Natural killer cell treated with Interleukin-12 subunit alpha and Interleukin-12 subunit beta and Interleukin-15 and Interleukin-18, amount 100 ng/mL, for 72 hours (primary cell): ENCODE measurements around the gene PTPN2. TPM values are rescaled to one million over a fixed set of nuclear protein-coding genes. Genes with fewer than 3 reads are reported as not detected.

Experiments used
- ATAC-seq, 2 donors: fragments of 150-1000 bp; cut with Tn5 transposase in 1 of 2; sonication (Bioruptor Pico), chemical (Tn5 transposase) in 1 of 2; 2 replicates each; pipeline ENCODE4 v1.10.0; 2021
- DNase-seq: peaks from one replicate; pipeline ENCODE4 v3.0.0; 2022; ENCODE audit warnings: low spot score
- H3K27ac Mint-ChIP-seq, 2 donors: 1 replicate in 1 of 2; 2 replicates in 1 of 2; pipeline ENCODE4 v1.8.0; 2022; ENCODE audit warnings: mixed read lengths in 2 of 2, mild to moderate bottlenecking in 1 of 2, moderate library complexity in 1 of 2
- H3K27me3 Mint-ChIP-seq, 2 donors: 1 replicate in 1 of 2; 2 replicates in 1 of 2; pipeline ENCODE4 v1.8.0; 2022; ENCODE audit warnings: mixed read lengths in 2 of 2
- H3K36me3 Mint-ChIP-seq: one replicate; pipeline ENCODE4 v1.8.0; 2022; ENCODE audit warnings: mixed read lengths
- H3K4me1 Mint-ChIP-seq, 2 donors: 1 replicate in 1 of 2; 2 replicates in 1 of 2; pipeline ENCODE4 v1.8.0; 2022; ENCODE audit warnings: low read depth in 2 of 2, mixed read lengths in 2 of 2, mild to moderate bottlenecking in 1 of 2
- H3K4me3 Mint-ChIP-seq: one replicate; pipeline ENCODE4 v1.8.0; 2022; ENCODE audit warnings: mixed read lengths
- H3K9me3 Mint-ChIP-seq: 2 replicates; pipeline ENCODE4 v1.8.0; 2022; ENCODE audit warnings: mixed read lengths
- total RNA-seq, 2 donors: library from RNA; stranded (reverse); gene quantifications; one replicate each; pipeline ENCODE4 v1.2.3, GENCODE V29; 2022

PTPN2 gene
- total RNA-seq, 2 donors from 2014 or later = 151 to 156 TPM

- Mint-ChIP-seq H3K36me3 (peaks cover 13% of the 10 kb centered on the region), H3K9me3 (no peaks in the 10 kb centered on the region), H3K27ac (no peak overlapping the region), H3K4me3 (no peak overlapping the region), H3K4me1 (peaks cover 59 to 66% of the 10 kb centered on the region in 2 donors), H3K27me3 (no peaks in the 10 kb centered on the region)
- ATAC-seq = no peak
- DNase-seq = no peak
Measured at GRCh38 chr18:12860530-12860929, 23.5 kb downstream of the PTPN2 start.

GRCh38 chr18:12858991-12859390, 25.0 kb downstream of the PTPN2 start:
- Mint-ChIP-seq H3K27ac (peak overlapping the region; percentile 31 to 62), H3K27me3 (no peaks in the 10 kb centered on the region), H3K36me3 (peaks cover 28% of the 10 kb centered on the region), H3K9me3 (no peaks in the 10 kb centered on the region), H3K4me1 (peaks cover 68 to 72% of the 10 kb centered on the region in 2 donors), H3K4me3 (peak overlapping the region; percentile 16)
- no peak for DNase-seq
- no peak for ATAC-seq

GRCh38 chr18:12857991-12858544, 26.0 kb downstream of the PTPN2 start:
- DNase-seq (no peak), ATAC-seq (no peak)
- Mint-ChIP-seq H3K4me3 (peak overlapping the region; percentile 53), H3K36me3 (peaks cover 36% of the 10 kb centered on the region), H3K27ac (peak overlapping the region; percentile 41 to 89), H3K9me3 (no peaks in the 10 kb centered on the region), H3K27me3 (no peaks in the 10 kb centered on the region), H3K4me1 (peaks cover 68 to 74% of the 10 kb centered on the region in 2 donors)

DNA sequence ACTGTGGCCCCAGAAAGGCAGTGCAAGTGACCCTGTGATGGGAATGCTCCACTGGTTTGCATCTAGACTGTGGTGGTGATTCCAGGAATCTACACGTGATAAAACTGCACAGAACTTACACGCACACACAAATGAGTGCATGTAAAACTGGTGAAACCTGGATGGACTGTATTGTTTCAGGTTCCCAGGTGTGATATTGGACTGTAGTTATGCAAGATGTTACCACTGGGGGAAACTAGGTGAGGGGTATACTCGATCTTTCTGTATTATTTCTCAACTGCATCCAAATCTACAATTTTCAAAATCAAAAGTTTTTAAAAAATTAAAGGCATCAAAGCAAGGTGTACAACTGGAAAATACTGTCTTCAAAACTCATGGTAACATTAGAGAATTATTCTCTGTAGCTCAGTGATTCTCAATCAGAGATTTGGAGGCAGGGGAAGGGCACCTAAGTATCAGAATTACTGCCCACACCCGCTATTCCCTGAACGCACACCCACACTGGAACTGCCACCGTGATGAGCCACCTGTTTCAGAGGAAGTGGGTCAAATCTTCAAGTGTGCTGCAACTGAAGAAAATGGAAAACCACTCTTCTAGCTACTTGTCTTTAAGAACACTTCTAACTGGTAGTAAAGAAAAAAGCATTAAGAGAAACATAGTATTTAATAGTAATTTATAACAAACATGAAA, 26.7 kb downstream of the PTPN2 start:
- Mint-ChIP-seq H3K9me3 (no peaks in the 10 kb centered on the region), H3K4me1 (peaks cover 67 to 73% of the 10 kb centered on the region in 2 donors), H3K4me3 (peak overlapping the region; percentile 53), H3K36me3 (peaks cover 42% of the 10 kb centered on the region), H3K27me3 (no peaks in the 10 kb centered on the region), H3K27ac (peak overlapping the region; percentile 41 to 89)
- no peak for DNase-seq
- peak in 1 of 2 donors; percentile 55 for ATAC-seq

DNA sequence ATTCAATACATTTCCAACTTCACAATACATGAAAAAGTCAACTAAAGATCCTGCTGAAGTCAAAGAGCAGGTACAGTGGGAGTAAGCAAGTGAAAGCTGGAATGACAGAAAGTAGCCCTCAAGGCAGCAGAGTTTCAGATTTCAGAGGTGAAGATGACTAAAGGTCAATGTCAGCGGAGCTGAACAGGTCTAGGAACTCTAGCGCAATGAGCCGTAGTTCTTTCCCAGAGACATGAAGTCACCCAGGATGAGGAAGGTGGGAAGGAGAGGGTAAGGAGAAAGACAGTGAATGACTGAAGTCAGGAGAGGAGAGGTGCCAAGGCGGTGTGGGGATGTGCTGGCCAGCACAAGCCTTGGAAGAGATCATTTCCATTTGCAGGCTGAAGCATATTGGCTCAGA, 28.1 kb downstream of the PTPN2 start:
- no peak overlapping the region for H3K4me3 Mint-ChIP-seq
- H3K9me3 Mint-ChIP-seq = no peaks in the 10 kb centered on the region
- no peak for ATAC-seq
- H3K27me3 Mint-ChIP-seq = no peaks in the 10 kb centered on the region
- H3K27ac Mint-ChIP-seq = peak overlapping the region; percentile 21 to 89
- peaks cover 67 to 68% of the 10 kb centered on the region in 2 donors for H3K4me1 Mint-ChIP-seq
- H3K36me3 Mint-ChIP-seq = peaks cover 42% of the 10 kb centered on the region
- DNase-seq = no peak

- Mint-ChIP-seq H3K36me3 (peaks cover 58% of the 10 kb centered on the region), H3K4me3 (no peak overlapping the region), H3K9me3 (no peaks in the 10 kb centered on the region), H3K27ac (peak overlapping the region; percentile 19 to 61), H3K27me3 (no peaks in the 10 kb centered on the region), H3K4me1 (peaks cover 64 to 70% of the 10 kb centered on the region in 2 donors)
- DNase-seq (no peak), ATAC-seq (no peak)
Measured at GRCh38 chr18:12852566-12853315, 31.3 kb downstream of the PTPN2 start.

- H3K27ac Mint-ChIP-seq = peak overlapping the region in 1 of 2 donors; percentile 61
Measured at GRCh38 chr18:12851716-12852115, 32.3 kb downstream of the PTPN2 start.

DNA sequence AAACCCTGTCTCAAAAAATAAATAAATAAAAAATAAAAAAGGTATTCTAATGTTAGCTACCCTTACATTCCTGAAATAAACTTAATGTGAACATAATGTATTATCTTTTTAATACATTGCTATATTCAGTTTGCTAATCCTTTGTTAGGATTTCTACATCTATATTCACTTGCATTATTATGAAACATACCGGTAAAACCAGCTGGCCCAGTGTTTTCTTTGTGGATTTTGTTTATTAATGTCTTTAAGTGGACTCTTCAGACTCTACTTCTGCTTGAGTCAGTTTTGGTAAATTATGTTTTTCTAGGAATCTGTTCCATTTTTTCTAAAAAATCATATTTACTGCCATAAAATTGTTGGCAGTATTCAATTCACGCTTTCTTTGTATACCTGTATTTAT, 34.5 kb downstream of the PTPN2 start:
- no peak overlapping the region for H3K4me3 Mint-ChIP-seq
- H3K27me3 Mint-ChIP-seq = no peaks in the 10 kb centered on the region
- DNase-seq = no peak
- no peaks in the 10 kb centered on the region for H3K9me3 Mint-ChIP-seq
- H3K36me3 Mint-ChIP-seq = peaks cover 50% of the 10 kb centered on the region
- H3K4me1 Mint-ChIP-seq = peaks cover 65 to 71% of the 10 kb centered on the region in 2 donors
- peak overlapping the region in 1 of 2 donors; percentile 87 for H3K27ac Mint-ChIP-seq
- ATAC-seq = no peak

More at GRCh38 chr18:12851716-12852115, 32.3 kb downstream of the PTPN2 start:
- no peak for DNase-seq
- Mint-ChIP-seq H3K4me1 (peaks cover 64 to 67% of the 10 kb centered on the region in 2 donors), H3K27me3 (no peaks in the 10 kb centered on the region), H3K9me3 (no peaks in the 10 kb centered on the region), H3K36me3 (peaks cover 53% of the 10 kb centered on the region), H3K4me3 (no peak overlapping the region)
- no peak for ATAC-seq

DNA sequence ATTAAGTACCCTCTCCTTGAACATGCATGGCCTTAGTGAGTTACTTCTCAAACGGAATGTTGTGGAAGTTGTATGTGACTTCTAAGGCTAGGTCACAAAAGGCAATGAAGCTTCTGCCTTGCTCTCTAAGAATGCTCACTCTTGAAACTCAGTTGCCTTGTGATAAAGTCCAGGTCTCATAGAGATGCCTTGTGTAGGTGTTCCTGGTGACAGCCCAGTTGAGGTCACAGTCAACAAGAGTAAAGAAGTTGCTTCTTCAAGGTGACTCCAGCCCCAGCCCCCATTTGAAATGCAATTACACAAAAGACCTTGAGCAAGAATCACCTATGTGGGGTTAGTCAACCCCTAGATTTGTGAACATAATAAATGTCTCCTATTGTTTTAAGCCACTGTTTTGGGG, 35.6 kb downstream of the PTPN2 start:
- no peak overlapping the region for H3K4me3 Mint-ChIP-seq
- DNase-seq (no peak), ATAC-seq (no peak)
- H3K36me3 Mint-ChIP-seq = peaks cover 46% of the 10 kb centered on the region
- H3K4me1 Mint-ChIP-seq = peaks cover 67 to 71% of the 10 kb centered on the region in 2 donors
- no peaks in the 10 kb centered on the region for H3K9me3 Mint-ChIP-seq
- peak overlapping the region; percentile 10 to 87 for H3K27ac Mint-ChIP-seq
- no peaks in the 10 kb centered on the region for H3K27me3 Mint-ChIP-seq

GRCh38 chr18:12844391-12844790, 39.6 kb downstream of the PTPN2 start:
- ATAC-seq = no peak
- no peak for DNase-seq
- peak overlapping the region; percentile 92 to 99 for H3K27ac Mint-ChIP-seq
- peak overlapping the region; percentile 81 for H3K4me3 Mint-ChIP-seq
- H3K36me3 Mint-ChIP-seq = peaks cover 47% of the 10 kb centered on the region
- peaks cover 79 to 86% of the 10 kb centered on the region in 2 donors for H3K4me1 Mint-ChIP-seq
- no peaks in the 10 kb centered on the region for H3K27me3 Mint-ChIP-seq
- H3K9me3 Mint-ChIP-seq = no peaks in the 10 kb centered on the region

DNA sequence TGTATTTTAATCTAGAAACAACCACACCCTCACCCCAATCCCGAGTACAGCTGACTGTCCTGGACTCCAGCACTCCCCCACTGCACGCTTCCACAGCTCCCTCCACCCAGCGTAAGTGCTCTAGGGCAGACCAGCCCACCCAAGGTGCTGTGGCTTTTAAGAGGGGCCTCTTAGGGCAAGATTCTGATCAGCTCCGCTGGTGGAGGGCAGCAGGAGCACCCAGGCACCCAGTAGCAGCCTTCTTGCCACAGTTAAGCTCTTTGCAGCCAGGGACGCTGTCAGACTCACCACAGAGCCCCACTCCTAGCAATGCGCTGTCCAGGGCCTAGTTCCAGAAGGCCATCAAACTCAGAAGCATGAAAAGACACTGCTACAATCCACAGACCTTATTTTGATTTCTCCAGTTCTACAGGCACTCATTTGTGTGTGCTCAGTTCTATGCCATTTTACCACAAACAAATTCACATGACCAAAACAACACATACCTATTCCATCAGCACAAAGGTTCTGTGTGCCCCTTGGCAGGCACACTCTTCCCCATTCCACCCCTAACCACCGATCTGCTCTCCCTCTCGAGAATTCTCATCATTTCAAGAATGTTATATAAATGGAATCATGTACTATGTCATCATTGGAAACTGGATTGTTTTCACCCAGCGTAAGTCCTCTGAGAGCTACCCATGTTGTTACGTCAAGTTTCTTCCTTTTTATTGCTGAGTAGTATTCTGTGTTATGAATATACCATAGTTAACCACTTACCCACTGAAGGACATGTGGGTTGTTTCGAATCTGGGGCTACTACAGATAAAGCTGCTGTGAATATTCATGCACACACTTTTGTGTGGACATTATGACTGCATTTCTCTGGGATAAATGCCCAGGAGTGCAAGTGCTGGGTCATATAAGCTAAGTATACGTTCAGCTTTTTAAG, 40.4 kb downstream of the PTPN2 start:
- H3K27me3 Mint-ChIP-seq = no peaks in the 10 kb centered on the region
- peak overlapping the region; percentile 92 to 99 for H3K27ac Mint-ChIP-seq
- DNase-seq (no peak), ATAC-seq (no peak)
- H3K4me1 Mint-ChIP-seq = peaks cover 79 to 86% of the 10 kb centered on the region in 2 donors
- peaks cover 42% of the 10 kb centered on the region for H3K36me3 Mint-ChIP-seq
- peak overlapping the region; percentile 81 for H3K4me3 Mint-ChIP-seq
- H3K9me3 Mint-ChIP-seq = no peaks in the 10 kb centered on the region

GRCh38 chr18:12842459-12843380, 41.3 kb downstream of the PTPN2 start:
- H3K4me1 Mint-ChIP-seq = peaks cover 80 to 89% of the 10 kb centered on the region in 2 donors
- peak overlapping the region; percentile 92 to 99 for H3K27ac Mint-ChIP-seq
- no peak for DNase-seq
- no peaks in the 10 kb centered on the region for H3K27me3 Mint-ChIP-seq
- peaks cover 37% of the 10 kb centered on the region for H3K36me3 Mint-ChIP-seq
- H3K4me3 Mint-ChIP-seq = peak overlapping the region; percentile 87
- no peak for ATAC-seq
- H3K9me3 Mint-ChIP-seq = no peaks in the 10 kb centered on the region
